Stimulated activated CD4-positive, alpha-beta T cell treated with anti-CD3 and anti-CD28 coated beads, Interleukin-15, amount 100 ng/mL, for 24 hours (primary cell): Measurements from ENCODE around the gene TUBB2A.
A peak's percentile ranks its signal among the peaks of the same experiment; 100 is the strongest.
"Not testable (repeated sequence)": the region's sequence is repeated elsewhere in the genome, so short reads cannot be mapped to it uniquely, and the experiment has no call there.

Experiments
- DNase-seq: peaks from one replicate; pipeline ENCODE4 v3.0.0-alpha.2; 2020

Gene TUBB2A

DNA sequence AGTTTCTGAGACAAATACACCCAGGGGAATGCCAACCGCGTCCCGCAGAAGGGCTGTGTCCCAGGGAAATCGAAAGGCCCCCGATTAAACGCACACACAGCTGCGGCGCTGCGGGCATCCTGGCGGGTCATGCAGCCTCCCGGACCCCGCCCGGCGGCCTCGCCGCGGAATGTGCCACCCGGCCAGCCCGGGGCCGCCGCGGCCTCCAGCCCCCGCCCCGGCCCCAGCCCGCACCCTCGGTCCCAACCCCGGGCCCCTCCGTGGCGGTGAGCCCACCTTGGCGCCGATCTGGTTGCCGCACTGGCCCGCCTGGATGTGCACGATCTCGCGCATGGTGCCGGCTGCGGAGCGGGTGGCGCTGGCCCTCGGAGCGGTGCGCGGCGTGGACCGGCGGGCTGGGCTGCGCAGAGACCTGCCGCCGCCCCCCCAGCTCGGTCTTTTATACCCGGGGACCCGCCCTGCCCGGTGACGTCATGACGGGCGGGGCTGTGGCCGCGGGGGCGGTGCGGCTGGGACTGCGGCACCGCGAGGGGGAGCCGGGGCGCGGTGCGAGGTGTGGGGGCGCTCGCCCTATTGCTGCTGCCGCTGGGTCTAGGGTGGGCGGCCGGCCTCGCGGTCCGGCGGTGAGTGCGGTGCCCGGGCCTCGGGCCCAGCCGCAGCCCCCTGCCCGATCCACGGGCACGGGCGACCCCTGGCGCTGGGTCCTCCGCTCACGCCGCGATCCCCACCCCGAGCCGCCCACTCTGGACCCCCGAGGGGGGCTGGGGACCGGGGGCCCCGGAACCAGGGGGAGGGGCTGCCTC, at the start of gene TUBB2A:
TUBB2A (minus strand) TSS at position 414 of the 803 bp plus-strand sequence; CDS start at position 333, 81 bp downstream.
- peak; percentile 87 for DNase-seq

DNA sequence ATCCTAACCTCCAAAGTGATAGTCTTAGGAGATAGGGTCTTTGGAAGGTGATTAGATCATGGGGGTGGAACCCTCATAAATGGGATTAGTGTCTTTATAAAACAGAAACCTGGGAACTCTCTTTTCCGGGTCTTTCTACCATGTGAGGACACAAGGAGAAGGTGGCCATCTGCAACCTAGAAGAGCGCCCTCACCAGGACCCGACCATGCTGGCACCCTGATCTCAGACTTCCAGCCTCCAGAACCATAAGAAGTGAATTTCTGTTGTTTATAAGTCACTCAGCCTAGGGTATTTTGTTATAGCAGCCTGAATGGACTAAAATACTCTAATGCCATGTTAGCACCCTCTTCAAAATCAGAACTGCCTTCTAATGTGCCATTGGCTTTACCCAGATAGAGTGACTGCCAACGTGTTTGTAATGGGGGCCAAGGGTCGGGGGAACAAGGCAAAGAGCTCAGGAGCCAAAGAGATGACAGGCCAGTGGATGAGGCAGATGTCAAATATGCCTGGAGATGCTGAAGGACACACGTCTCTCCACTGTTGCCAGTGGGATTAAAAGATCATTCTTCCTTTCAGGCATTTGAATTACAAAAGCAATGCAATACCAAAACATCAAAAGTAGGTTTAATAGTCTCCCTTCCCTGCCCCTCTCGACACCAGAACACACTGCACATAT, 49.1 kb upstream of the TUBB2A start:
- no peak for DNase-seq

DNA sequence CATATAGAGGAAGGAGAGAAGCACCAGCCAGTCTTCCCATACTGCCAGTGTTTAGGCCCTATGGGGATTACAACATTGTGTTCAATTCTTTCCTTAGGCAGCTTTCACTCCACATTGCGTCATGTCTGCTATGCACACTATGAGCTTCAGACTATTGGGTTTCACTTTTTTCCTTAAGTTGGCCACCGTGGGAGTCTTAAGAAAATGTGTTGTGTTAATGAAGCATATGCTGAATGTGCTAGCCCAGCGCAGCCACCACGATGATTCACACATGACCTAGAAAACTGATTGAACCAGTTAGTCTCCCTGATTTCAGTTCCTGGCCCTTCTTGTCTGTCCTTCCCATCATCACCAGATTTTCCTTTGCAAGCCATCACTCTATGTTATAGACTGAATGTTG, 48.6 kb upstream of the TUBB2A start:
- DNase-seq: no peak

- no peak for DNase-seq
Observed at GRCh38 chr6:3204921-3205320, 47.6 kb upstream of the TUBB2A start.

GRCh38 chr6:3202999-3203696, 45.8 kb upstream of the TUBB2A start:
- no peak for DNase-seq

GRCh38 chr6:3201388-3201787, 44.0 kb upstream of the TUBB2A start:
- DNase-seq: no peak

- DNase-seq: no peak
Observed at GRCh38 chr6:3200682-3201081, 43.3 kb upstream of the TUBB2A start.

GRCh38 chr6:3199382-3199781, 42.0 kb upstream of the TUBB2A start:
- DNase-seq: no peak

- DNase-seq: not testable (repeated sequence)
Observed at GRCh38 chr6:3197734-3198133, 40.4 kb upstream of the TUBB2A start.

GRCh38 chr6:3196770-3197169, 39.4 kb upstream of the TUBB2A start:
- DNase-seq: no peak

GRCh38 chr6:3195695-3196497, 38.6 kb upstream of the TUBB2A start:
- DNase-seq: no peak

DNA sequence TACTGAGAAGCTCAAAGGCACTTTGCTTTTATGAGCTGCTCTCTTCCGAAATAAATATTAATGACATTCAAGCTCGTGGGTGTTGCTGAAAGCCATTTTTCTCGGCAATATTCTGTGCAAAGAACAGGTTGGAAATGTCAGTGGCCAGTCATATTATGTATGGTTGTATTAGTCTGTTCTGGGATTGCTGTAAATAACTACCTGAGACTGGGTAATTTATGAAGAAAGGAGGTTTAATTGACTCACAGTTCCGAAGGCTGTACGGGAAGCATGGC, 38.0 kb upstream of the TUBB2A start:
- DNase-seq: no peak

DNA sequence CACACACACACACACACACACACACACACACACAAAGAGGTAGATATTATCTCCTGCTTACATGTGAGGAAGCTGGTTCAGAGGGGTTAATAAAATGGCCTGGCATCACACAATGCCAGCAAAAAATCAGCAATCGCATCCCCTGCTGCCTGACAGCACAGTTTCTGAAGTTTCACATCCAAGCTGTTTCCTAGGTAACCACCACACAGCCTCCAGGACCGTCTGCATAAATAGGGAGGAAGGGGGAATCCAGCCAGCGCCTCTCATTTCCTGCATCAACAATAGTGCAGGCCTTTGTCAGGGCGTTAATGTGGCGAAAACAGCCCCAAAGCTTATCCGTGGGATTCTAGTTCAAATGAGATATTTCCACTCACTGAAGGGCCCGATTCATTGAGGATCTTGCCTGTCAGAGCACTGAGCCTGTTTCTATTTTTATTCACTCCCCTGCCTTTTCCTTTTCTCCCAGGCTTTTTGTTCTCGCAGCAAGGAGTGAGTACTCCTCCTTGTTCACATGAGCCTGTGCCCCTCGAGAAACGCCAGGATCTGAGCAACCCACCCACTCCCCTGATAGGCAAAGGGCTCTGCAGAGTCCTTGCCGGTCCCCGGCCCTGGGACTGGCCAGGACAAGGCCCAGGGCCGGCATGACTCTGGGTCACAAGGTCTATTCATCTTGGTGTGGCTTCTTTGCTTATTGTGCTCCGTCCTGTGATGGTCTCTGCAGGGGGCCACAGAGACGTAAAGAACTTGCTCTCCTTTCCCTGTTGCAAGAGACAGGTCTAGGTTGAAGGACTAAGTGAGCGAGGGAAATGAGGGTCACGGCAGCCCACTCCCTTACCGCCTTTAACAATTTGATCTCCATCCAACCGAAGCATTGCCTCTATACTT, 37.4 kb upstream of the TUBB2A start:
- peak; percentile 22 for DNase-seq

DNA sequence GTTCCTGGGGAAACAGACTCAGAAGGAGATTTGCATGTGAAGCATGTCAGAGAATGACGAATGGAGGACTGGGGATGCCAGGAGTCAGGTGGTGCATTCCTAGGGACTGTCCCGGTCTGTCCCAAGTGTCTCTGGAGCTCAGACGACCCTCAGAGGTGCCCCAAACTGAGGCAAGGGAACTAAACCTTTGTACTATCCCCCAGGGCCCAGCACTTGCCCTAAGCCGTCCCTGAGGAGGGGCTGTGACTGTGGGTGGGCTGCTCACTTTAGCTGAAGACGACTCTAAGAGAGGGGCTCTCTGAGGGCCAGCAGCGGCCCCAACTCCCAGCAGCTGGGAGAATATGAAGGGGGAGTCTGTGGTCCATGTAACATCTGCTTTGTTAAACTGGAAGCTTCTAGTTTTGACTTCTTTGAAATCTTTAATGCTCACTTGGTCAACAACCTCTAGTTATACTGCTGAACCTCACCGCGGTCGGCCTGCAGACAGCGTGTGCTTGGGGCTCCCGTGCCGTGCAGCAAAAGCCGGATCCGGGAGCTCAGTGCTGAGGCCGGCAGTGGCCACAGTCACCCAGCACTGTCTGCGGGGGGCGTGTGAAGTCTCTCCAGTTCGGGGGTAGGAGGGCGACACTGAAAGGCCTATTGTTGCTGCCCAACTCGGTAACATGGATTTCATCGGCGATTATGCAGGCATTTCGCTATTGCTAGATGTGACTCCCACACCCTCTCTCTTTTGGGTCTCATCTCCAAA, 35.9 kb upstream of the TUBB2A start:
- no peak for DNase-seq

- DNase-seq: no peak
Observed at GRCh38 chr6:3190779-3191178, 33.4 kb upstream of the TUBB2A start.

GRCh38 chr6:3190056-3190455, 32.7 kb upstream of the TUBB2A start:
- no peak for DNase-seq

DNA sequence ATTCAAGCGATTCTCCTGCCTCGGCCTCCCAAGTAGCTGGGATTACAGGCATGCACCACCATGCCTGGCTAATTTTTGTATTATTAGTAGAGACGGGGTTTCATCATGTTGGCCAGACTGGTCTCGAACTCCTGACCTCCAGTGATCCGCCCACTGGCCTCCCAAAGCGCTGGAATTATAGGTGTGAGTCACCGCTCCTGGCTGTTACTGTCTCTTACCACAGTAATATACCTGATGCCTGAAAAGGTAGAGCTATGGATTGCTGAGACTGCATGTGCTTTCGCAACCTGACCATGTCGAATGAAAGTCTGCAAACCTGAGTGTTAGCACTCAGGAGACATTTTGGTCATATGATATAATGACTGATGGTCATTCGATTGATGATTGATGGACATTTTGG, 31.8 kb upstream of the TUBB2A start:
- DNase-seq: not testable (repeated sequence)

DNA sequence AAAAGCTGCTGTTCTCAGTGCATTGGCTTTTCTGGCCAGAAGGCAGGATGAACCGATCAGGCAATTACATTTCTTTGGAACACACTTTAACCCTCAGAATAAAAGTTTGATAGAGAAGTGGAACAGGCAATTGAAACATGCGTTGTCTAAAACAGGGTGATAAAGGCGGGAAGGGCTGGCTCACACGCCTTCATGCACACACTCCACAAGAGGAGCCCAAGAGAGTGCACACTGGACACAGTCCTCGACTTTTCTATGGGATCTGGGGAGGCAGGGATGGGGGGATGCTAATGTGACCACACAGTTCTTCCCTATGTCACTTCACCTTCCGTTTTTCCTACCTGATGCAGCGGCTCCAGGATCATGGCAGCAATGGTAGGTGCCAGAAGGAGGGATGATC, 30.9 kb upstream of the TUBB2A start:
- no peak for DNase-seq

DNA sequence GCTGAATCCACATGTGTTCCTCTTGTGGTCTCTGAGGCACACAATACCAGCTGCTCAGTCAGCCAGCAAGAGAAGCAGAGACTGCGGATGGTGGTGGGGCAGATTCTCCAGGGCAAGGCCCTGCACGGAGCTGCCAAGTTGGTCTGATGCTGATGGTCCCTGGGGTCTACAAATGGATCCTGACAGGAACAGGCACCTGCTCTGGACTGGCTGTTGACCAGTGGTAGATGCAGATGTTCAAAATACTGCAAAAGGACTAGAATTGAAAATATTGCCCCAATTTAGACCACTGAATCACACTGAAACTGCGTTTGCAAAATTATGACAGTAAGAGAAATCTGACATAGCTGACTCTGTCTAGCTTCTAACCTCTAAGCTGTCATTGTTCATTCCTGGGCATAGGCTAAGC, 29.6 kb upstream of the TUBB2A start:
- no peak for DNase-seq

GRCh38 chr6:3183066-3183465, 25.7 kb upstream of the TUBB2A start:
- DNase-seq: no peak

DNA sequence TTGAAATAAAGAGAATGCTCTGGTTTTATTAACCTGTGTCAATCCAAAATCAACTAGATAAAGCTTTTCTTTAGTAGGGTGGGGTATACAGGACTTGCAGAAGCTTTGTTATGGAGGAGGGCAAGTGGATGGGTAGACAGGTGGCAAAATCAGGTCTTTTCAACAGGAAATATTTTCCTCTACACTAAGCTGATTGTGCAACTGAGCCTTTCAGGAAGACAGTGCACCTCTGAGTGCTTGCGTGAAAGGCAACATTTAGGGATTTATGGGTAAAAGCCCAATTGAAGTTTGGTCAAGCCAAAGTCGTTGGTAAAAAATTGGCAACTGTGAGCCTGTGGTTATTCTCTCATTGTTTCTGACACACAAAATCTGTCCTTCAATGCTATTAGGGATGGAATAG, 23.8 kb upstream of the TUBB2A start:
- no peak for DNase-seq
